HG02588 (cell line): ENCODE measurements around the gene ELF5.

Source experiments
- ATAC-seq: cut with Tn5 transposase; IDR thresholded peaks from one replicate; pipeline ENCODE4 v1.9.1; 2021; ENCODE audit warnings: mild to moderate bottlenecking, moderate library complexity; ENCODE audit not compliant: unreplicated experiment

ELF5 gene

GRCh38 chr11:34523053-34523452 lies 9.5 kb upstream of the ELF5 start:
- ATAC-seq: no peak

- ATAC-seq: no peak
These were observed 8.6 kb upstream of the ELF5 start for GRCh38 chr11:34522188-34522587.

- ATAC-seq: no peak
These were observed 7.7 kb upstream of the ELF5 start for GRCh38 chr11:34521265-34521664.

- no peak for ATAC-seq
These were observed 6.1 kb upstream of the ELF5 start for GRCh38 chr11:34519595-34520235.

DNA sequence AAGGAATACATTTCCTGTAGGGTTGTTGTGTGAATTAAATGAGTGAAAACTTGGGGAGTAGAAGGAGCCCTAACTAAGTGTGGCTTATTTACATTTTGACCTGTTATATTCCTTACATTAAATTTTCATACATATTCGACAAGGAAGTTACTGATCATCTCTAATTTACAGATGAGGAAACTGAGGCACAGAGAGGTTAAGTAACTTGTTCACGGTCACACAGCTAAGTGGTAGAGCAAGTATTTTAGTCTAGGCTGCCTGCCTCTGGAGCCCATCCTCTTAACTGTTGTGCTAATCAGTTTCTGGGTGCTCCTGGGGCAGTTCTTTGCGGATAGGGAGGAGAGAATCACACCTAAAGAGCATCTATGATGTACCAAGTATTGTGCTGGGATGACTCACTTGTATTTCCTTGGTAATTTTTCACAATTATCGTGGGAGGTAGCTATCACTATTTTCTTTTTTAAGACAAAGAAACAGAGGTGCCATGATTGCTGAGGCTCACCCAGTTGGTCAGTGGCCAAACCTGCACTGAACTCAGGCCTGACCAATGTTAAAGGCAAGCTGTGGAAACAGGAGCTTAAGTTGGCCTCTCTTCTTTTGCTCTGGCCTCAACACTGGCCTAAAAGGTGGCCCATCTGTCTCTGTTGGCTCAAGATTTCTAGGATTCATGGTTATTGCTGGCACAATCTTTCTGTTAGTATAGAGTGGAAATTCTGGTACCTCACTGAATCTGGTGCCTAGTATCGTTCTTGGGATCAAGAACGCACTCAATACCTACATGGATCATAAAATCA lies 2.9 kb upstream of the ELF5 start:
- no peak for ATAC-seq

DNA sequence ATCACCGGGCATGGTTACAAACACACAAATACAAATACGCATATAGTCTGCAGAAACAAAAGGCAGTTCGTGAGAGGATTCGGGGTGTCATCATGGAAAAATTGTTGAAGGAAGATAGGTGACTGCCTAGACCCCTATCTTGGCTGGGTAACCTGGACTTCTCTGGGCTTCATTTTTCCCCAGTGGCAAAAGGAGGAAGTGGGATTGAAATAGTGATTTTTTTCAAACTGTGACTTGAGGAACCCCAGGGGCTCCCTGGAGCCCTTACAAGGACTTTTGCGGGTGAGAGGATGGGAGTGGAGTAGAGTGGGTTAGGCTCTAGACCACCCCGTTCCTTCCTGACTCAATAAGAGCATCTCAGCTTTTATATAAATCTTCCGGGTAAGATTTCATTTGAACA lies 1.0 kb upstream of the ELF5 start:
- ATAC-seq: no peak

DNA sequence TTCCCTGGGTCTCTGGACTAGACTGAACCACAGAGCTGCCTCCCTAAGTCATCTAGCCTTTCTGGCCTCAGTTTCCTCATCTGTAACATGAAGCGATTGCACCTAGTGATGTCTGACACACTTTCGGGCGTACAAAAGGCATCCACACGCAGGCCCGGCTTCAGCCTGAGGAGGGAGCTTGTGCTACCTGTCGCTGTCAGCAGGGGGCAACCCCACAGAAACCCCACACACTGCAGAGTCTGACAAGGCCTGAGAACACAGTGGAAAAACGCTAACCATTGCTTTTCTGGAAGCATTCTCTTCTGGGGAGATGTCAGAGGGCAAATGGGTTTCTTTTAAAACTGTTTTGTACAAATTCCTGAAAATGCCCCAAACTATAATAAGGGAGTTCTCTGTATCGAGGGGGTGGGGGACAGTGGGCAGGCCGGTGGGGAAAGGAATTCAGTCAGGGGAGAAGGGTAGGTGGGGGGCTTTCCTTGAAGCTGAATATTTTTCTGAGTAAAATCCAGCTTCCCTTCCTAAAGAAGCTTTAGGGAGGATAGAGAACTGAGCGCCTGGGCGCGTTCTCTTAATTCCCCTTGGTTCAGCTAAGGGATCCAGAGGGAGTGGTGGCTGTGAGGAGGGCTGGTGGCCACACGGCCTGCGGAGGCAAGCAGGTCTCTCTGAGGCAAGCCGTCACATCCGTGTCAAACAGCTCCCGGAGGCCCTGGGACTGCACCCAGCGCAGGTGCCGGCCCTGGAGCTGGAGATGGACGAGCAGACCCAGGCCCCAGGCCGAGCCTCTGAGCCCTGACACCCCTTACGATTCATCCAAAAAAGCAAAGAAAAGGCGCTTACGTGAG lies 533 bp downstream of the ELF5 start:
- peak; percentile 82 for ATAC-seq

GRCh38 chr11:34510673-34511072 lies 2.9 kb downstream of the ELF5 start:
- ATAC-seq: no peak

GRCh38 chr11:34510218-34510617 lies 3.4 kb downstream of the ELF5 start:
- ATAC-seq: no peak

GRCh38 chr11:34509336-34509876 lies 4.2 kb downstream of the ELF5 start:
- ATAC-seq: no peak

DNA sequence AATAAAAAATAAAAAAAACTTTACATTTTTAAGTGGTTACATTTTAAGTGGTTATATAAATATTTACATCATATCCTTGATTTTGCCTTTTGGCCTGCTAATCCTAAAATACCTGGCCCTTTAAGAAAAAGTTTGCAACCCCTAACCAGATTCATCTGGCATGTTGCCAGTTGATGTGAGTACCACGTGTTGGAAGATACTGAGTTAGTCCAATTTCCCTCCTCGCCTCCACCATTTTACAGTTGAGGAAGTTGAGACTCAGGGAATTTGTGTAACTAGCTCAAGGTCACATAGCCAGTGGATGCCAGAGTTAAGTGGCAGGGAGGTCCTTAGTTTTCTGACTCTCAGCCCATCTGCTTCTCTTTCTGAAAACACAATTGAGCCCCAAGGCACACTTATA lies 5.1 kb downstream of the ELF5 start:
- no peak for ATAC-seq

DNA sequence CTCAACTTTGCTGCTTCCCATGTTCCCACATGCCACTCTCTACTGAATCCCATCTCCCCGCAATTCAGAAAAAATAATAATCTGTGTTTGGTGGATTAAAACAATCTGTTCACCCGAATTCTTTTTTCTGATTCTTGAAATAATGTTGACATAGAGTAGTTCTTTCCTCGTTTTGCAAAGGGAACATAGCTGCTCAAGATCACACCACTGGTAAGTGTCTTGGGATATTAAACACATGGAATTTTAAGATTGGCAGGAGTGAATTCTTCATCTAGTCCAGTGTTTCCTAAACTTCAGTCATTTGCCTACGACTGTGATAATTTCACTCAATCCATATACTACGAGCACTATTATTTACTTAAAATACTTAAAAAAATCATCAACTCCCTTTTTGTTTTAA lies 6.0 kb downstream of the ELF5 start:
- no peak for ATAC-seq

DNA sequence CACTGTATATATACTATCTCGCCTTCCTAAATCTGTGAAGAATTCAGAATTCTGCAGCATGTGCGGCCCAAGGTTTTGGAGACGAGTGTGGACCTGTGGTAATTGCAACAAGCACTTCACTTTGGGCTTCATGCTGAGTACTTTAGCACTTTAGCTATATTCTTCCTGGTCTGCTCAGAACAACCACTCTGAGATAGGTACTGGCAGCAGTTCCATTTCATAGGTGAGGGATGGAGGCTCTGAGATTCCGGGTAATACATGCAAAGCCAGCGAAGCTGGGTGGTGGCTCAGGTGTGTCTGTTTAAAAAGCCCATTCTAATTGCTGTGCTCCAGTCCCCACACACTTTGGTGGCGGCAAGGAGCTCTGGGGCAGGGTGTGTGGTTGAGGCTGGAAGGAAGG lies 6.4 kb downstream of the ELF5 start:
- no peak for ATAC-seq

- no peak for ATAC-seq
These were observed 7.7 kb downstream of the ELF5 start for GRCh38 chr11:34505874-34506273.

DNA sequence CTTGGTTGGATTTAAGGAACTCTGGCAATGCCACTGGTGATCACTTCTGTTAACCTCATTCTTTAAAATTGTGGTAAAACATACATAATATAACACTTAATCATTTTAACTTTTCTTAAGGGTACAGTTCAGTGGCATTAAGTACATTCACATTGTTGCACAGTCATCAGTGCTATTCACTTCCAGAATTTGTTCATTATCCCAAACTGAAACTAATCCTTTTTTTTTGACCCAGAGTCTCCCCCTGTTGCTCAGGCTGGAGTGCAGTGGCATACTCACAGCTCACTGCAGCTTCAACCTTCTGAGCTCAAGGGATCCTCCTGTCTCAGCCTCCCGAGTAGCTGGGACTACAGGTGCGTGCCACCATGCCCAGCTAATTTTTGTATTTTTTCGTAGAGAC lies 10.6 kb downstream of the ELF5 start:
- no peak for ATAC-seq

- ATAC-seq: no peak
These were observed 11.6 kb downstream of the ELF5 start for GRCh38 chr11:34501949-34502348.

GRCh38 chr11:34501500-34501899 lies 12.1 kb downstream of the ELF5 start:
- ATAC-seq: no peak

GRCh38 chr11:34499719-34500500 lies 13.7 kb downstream of the ELF5 start:
- ATAC-seq: no peak

GRCh38 chr11:34495724-34496377 lies 17.7 kb downstream of the ELF5 start:
- no peak for ATAC-seq

DNA sequence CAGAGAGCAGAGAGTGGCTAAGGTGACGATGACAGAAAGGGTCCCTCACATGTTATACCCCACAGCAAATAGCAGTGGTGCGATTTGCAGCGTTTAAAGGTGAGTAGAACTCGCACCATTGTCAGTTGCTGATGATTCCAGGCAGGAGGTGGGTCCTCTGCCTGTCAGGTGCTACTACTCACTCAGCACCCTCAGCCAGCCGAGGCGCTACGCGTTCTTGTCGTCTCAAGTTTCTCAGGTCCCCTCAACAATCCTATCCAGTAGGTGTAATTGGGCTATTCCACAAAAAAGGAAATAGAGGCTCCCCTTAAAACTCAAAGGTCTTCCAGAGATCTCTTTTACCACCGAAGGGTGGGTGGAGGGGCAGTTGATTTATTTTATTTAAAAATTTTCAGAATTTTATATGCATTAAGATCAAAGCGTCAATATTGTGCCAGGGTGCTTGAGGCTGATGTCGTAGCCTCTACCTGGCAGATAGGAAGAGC lies 18.3 kb downstream of the ELF5 start:
- no peak for ATAC-seq
